Occipital lobe (tissue), 2 donors: Measurements from ENCODE around the gene MADD. TPM values are rescaled to one million over a fixed set of nuclear protein-coding genes. Genes with fewer than 3 reads are reported as not detected.
"Not testable (repeated sequence)": the region's sequence is repeated elsewhere in the genome, so short reads cannot be mapped to it uniquely, and the experiment has no call there.

Experiments
- DNase-seq: peaks from one replicate; lab custom pipeline; 2025; lab: John Stamatoyannopoulos, UW
- total RNA-seq: library from RNA; depleted of rRNA; stranded (reverse); fragments of >200 nt; gene quantifications from one replicate; pipeline ENCODE4 v1.2.3, GENCODE V29; 2014

The MADD gene
- total RNA-seq, 1 donor from 2014 or later, result 58.0 TPM

- no peak for DNase-seq
These were observed 4.7 kb downstream of the MADD start for GRCh38 chr11:47274495-47275235.

GRCh38 chr11:47276923-47277322 lies 7.0 kb downstream of the MADD start:
- DNase-seq, result no peak

- DNase-seq, result no peak
These were observed 8.1 kb downstream of the MADD start for GRCh38 chr11:47278058-47278457.

GRCh38 chr11:47278769-47279168 lies 8.8 kb downstream of the MADD start:
- DNase-seq, result no peak

- DNase-seq, result no peak
These were observed 10.2 kb downstream of the MADD start for GRCh38 chr11:47280099-47280498.

GRCh38 chr11:47280860-47281259 lies 10.9 kb downstream of the MADD start:
- no peak for DNase-seq

- DNase-seq, result no peak
These were observed 12.5 kb downstream of the MADD start for GRCh38 chr11:47282462-47282861.

- DNase-seq, result no peak
These were observed 14.2 kb downstream of the MADD start for GRCh38 chr11:47284151-47284550.

- no peak for DNase-seq
These were observed 16.2 kb downstream of the MADD start for GRCh38 chr11:47285969-47286770.

GRCh38 chr11:47288066-47288465 lies 18.1 kb downstream of the MADD start:
- no peak for DNase-seq

GRCh38 chr11:47289856-47290255 lies 19.9 kb downstream of the MADD start:
- no peak for DNase-seq

GRCh38 chr11:47295385-47295784 lies 25.5 kb downstream of the MADD start:
- DNase-seq, result no peak

- DNase-seq, result no peak
These were observed 26.1 kb downstream of the MADD start for GRCh38 chr11:47296045-47296444.

GRCh38 chr11:47299078-47299477 lies 29.1 kb downstream of the MADD start:
- DNase-seq, result no peak

- no peak for DNase-seq
These were observed 32.9 kb downstream of the MADD start for GRCh38 chr11:47302853-47303252.

GRCh38 chr11:47305734-47306483 lies 36.0 kb downstream of the MADD start:
- peak; percentile 65 for DNase-seq

- peak; percentile 19 for DNase-seq
These were observed 36.5 kb downstream of the MADD start for GRCh38 chr11:47306484-47306844.

GRCh38 chr11:47308050-47308823 lies 38.3 kb downstream of the MADD start:
- DNase-seq, result no peak

- no peak for DNase-seq
These were observed 45.1 kb downstream of the MADD start for GRCh38 chr11:47314992-47315391.

GRCh38 chr11:47316501-47316900 lies 46.6 kb downstream of the MADD start:
- not testable (repeated sequence) for DNase-seq

- DNase-seq, result no peak
These were observed 47.3 kb downstream of the MADD start for GRCh38 chr11:47317064-47317828.
